GM18526 (cell line): ENCODE measurements around the gene EYA2.

Experiments
- POLR2A ChIP-seq: IDR thresholded peaks from 3 replicates; pipeline ENCODE4 v1.6.1; 2011; ENCODE audit not compliant: insufficient read length; ENCODE audit errors: extremely low read depth

Gene EYA2

DNA sequence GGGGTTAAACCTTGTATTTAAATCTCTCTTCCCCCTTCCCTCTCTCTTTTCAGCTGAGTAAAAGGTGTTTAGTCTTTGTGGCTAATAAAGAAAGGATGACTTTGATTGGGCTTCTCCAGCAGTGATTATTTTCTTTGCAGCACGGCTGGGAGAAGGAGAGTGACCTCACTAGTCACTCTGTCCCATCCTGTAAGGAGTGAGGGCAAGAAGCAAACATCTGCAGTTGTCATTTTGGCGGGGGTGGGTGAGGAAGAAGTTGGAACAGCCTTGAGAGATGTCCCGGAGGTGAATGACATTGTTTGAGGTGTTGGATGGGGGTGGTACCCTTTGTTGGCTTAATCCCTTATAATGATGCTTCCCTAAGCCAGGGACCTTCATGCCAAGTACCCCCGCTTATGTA lies 223.6 kb downstream of the EYA2 start:
- TF ChIP-seq POLR2A: no peak

DNA sequence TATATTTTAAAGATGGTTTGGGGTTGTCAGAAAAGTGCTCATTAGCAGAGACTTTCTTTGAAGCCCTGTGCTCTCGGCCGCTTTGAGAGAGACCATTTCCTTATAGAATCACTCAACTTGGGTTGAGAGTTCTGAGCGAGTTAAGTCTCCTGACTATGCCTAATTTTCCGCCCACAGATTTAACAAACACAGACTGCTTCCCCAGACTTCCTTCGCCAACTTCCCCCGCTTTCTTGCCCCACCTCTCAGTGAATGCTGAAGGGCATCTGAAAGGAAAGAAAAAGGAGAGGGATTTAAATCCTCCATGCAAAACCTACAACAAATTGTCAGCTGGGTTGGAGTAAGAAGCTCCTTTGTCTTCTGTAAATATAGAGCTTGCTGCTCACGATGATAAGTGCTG lies 224.0 kb downstream of the EYA2 start:
- no peak for TF ChIP-seq POLR2A

DNA sequence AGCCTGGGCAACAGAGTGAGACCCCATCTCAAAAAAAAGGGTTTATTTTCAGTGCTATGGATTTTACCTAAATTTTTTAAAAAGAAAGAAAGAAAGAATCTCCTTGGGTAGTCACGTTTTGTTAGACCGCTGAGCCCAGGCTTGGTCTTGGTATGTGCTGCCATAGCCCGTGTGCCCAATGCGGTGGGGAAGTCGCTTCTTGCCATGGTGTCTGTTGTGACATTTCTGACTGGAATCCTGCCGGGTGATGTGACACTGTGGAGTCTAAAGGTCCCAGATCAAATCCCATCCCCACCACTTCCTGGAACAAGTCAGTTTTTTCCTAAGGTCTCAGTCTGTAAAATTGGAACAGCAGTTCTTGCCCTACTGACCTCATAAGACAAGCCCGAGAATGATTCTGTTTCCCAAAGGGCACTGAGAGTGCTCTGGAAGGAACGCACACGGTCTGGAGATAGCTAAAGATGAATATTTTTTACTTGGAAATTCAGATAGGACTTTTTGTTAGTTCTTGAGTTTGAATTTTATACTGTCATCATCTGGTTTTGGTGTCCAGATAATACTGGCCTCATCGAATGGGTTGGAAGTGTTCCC lies 225.8 kb downstream of the EYA2 start:
- no peak for TF ChIP-seq POLR2A

DNA sequence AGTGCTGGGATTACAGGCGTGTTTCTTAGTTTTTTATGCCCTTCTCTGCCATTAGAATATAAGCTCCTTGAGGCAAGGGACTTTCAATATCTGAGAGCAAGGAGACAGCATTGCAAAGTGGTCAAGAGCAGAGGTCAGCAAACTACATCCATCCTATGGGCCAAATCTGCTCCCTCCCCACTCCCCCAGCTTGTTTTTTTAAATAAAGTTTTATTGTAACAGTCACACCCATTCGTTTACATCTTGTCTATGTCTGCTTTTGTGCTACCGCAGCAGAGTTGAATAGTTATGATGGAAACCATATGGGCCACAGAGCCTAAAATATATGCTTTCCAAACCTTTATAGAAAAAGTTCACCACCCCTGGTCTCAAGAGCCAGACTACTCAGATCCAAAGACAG lies 227.9 kb downstream of the EYA2 start:
- TF ChIP-seq POLR2A: no peak

DNA sequence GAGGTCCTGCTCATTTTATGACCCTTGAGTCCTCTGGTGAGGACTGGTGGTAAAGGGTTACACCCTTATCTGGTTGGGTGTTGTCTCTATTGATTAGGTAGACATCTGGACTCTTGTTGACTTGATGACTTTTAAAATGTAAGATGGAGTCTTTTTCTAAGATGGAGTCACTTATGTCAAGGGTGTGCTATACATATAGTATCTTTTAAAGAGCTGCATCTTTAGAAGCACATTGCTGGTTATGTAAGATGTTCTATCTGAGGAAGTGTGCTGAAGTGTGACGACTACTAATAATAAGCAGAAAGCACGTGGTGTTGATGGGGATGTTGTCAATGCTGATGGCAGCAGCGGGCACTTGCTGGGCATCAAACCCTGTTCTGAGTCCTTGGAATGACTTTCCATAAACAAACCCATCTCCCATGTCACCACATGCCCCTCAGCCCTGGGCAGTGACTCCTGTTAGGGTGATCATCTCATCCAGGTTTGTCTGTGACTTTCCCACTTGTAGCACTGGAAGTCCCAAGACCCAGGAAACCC lies 229.6 kb downstream of the EYA2 start:
- TF ChIP-seq POLR2A: no peak

DNA sequence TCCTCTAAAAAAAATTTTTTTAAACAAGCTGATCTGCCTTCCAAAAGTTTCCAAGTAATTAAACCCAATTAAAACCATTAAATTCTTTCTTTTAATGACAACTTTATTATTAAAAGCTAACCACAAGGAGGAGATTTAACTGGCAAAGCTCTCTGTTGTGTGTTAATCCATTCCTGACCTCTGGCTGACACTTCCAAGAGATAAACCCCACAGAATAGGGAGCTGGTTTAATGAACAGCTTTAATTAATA lies 230.8 kb downstream of the EYA2 start:
- TF ChIP-seq POLR2A: no peak

DNA sequence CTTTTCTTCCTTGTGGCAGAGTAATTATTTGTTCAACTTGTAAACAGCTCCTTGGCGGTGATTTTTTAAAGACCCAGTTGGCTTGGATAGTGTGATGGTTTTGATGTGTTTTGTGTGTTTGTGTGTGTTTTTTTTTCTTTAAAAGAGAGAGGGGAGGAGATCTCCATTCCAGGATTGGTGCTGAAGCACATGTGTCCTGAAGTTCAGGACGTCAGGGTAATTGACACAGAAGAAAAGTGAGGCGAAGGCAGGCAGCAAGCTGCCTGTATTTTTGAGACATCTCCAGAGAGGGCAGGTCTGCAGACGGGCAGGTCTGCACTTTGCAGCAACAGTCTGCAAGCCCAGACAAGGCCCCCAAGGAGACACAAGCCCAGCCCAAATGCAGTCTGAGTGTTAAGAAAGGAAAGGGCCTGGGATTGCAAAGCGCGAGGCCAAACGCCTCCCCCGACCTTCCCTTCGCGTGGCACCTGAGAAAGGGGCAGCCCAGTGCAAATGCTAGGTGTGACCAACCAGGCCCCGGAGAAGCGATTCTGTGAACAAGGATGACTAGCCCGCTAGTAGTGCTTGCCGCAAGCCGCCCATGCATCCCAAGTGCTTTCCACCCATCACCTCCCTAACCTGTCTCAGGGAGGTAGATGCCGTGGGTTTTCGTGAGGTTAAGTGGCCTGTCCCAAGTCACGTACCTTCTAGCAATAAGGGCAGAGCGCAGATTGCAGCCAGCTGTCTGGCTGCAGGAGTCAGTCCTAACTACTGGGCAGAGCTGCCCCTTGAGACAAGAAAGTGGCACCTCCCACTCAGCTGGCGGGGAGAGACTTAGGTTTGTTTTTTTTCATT lies 231.3 kb downstream of the EYA2 start:
- no peak for TF ChIP-seq POLR2A

DNA sequence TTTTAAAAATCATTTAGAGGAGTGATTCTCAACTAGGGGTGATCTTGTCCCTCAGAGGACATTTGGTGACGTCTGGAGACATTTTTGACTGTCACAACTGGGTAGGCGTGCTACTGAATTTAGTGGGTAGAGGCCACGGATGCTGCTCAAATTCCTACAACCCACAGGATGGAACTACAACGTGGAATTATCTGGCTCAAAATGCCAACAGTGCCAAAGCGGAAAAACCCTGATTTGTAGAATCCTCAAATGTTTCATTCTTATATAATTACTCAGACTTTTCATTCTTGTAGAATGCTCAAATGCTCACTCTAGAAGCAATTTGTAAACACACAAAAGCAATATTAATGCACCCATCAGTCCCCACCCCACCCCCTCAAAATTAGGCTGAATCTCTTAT lies 232.1 kb downstream of the EYA2 start:
- TF ChIP-seq POLR2A: no peak

DNA sequence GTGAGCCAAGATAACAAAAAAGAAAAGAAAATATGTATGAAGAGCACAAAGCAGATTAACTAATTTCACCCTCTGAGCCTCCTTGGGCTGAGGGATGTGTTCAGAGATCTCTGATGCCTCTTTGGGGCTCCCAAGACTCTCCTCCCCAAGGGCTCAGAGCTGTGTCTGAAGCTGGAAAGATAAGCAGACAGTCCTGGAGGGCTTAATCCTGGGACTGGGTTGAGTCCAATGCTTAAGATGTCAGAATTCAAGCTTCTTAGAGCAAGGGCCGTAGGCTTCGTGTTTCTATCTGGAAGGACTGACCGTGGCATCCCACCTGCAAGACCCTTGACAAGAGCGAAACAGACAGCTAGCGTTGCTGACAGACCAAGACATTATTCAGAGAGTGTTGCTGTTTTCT lies 232.9 kb downstream of the EYA2 start:
- no peak for TF ChIP-seq POLR2A

DNA sequence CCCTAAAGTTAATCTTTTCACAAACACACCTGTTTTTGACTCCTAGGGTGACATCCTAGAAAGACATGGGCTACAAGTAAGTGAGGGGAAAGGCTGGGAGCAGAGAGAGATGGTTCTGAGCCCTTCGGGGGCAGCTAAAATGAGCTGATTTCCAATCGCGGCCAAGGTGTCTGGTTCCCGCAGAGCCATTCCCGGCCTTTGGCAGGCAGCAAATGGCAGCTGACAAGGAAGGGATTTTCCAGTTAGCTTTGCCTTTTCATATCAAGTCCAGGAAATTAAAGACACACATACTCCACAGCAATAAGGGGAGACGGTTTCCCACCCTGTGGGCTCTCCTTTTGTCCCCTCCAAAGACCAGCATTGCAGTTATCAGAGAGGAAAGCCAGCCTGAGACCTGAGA lies 233.4 kb downstream of the EYA2 start:
- TF ChIP-seq POLR2A: no peak

DNA sequence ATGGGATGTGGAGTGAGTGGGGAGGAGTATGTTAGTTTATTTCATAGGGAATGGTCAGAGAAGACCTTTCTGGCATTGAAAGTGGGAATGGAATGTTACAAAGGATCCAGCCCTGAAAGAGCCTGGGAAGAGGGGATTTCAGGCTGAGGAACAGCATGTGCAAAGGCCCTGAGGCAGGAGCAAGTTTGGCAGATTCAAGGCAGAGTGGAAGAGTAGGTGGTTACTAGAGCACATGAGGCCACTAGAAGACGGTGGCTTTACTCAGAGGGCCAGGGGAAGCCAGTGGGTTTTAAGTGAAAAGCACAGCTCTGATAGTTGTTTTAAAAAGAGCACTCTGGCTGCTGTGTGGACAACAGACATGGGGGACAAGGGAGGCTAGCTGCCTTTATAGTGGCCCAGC lies 234.7 kb downstream of the EYA2 start:
- no peak for TF ChIP-seq POLR2A

DNA sequence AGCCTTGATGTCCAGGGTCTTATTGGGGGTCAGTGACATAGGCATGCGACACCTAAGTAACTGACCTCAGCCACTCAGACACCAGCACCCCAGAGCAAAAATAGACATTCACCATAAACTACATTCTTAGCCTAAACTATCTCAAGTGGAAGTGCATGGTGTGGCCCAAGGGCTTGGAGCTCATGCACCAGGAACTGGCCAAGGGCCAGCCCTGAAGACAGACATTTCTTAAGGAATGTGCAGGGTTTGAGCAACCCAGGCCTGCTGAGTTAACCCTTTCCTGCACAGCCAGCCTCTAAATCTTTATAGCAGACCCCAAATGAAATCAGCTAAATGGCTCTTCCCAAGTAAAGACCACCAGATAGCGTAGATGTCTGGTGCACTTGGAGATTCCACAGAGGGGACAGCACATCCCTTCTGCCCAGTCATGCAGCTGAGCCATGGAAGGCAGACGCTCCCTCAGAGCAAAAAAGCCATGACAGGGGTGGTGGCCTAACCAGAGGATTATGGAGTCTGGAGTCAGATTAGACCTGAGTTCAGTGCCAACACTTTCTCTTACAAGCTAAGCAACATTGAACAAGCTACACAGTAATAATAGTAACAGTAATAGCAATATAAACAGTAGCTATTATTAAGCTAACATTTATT lies 239.3 kb downstream of the EYA2 start:
- no peak for TF ChIP-seq POLR2A

DNA sequence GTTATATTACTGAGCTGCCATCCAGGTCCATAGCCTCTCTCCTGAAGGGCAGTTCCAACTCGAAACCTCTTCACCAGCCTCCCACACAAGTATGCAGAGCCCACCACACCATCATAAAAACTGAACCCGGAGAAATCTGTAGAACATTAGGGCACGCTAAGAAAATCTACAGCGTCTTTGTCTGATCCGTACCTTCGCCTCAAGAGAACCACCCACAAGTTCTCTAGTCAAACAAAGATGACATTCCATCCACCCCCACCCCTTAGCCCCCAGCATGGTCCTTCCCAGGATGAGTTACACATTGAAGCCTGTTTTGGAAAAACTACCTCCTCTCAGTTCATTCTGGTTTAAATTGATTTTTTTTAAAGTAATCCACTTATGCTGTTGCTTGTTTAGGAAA lies 242.1 kb downstream of the EYA2 start:
- no peak for TF ChIP-seq POLR2A

DNA sequence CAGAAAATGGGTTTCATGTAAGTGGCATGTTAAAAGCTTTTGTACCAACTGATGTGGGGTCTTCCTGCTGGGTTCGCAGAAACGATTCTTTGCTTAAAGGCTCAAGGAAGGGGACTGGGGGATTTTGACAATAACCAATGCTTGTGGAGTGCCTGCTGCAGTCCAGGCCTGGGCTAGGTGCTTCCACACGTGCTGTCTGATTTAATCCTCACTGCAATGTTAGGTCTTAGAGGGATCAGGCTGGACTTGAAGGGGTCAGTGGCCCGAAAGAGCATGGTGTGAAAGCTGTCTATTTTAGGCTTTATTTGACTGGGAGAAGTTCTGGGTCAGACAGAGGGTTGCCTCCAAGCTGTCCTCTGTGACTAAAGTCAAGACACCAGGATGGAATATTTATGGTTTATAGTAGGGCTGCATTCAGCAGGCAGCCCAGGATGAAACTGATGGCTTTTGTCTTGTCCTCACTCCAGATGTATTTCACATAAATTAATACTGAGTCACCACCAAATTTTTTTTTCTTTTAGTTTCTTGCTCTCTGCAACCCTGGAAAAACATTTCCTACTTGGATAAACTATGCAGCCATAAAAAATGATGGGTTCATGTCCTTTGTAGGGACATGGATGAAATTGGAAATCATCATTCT lies 242.7 kb downstream of the EYA2 start:
- no peak for TF ChIP-seq POLR2A

DNA sequence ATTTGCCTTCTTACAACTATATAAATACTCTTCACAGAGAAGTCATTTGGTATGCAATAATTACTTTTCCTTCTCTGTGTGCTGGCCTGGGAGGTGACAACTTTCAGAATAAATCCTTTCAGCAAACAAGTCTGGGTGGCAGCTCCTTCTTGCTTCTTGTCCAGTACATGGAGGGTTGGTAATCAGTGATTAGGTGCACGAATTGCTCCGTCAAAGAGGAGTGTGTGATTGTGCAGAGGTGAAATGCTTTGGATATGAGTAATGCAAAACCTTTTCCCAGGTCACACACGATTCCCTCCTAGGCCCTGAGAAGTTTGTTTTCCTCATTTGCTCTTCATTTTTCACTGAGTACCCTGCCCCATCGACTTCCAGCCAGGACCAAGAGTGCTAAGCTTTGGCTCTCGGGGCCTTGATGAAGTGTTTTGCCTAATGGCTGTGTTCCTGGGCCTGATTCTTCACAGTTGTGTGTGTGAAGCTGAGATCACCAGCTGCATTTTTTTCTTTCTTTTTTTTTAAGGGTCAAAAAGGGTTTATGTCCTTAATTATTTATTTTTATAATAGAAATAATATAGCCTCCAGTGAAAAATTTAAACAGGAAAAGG lies 245.4 kb downstream of the EYA2 start:
- TF ChIP-seq POLR2A: no peak

DNA sequence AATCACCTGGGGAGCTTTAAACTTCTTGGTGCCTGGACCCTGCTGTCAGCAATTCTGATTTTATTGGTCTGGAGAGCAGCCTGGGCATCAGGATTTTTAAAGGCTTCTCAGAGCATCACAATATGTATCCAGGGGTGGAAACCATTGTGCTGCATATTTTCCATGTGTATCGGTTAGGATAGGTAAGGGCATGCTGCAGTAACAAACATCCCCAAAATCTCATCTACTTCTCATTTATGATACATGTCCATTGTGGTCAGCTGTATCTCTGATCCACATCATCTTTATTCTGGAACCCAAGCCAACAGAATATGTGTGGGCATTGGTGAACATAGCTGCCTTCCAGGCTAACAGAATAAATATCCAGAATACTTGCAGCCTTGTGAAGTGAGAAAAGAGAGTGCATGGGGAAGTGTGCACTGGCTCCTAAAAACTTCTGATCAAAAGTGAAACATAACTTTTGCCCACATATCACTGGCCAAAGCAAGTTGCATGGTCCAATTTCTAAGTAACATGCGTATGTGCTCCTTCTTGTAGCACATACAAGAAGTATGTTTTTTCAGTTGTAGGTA lies 246.8 kb downstream of the EYA2 start:
- TF ChIP-seq POLR2A: no peak
